NCI-H1930 (cell line): Measurements from ENCODE around the gene CASP6.

ENCODE experiments used
- DNase-seq, 2 experiments: peaks; one replicate each; lab custom pipeline; 2025; lab: John Stamatoyannopoulos, UW

CASP6 gene

DNA sequence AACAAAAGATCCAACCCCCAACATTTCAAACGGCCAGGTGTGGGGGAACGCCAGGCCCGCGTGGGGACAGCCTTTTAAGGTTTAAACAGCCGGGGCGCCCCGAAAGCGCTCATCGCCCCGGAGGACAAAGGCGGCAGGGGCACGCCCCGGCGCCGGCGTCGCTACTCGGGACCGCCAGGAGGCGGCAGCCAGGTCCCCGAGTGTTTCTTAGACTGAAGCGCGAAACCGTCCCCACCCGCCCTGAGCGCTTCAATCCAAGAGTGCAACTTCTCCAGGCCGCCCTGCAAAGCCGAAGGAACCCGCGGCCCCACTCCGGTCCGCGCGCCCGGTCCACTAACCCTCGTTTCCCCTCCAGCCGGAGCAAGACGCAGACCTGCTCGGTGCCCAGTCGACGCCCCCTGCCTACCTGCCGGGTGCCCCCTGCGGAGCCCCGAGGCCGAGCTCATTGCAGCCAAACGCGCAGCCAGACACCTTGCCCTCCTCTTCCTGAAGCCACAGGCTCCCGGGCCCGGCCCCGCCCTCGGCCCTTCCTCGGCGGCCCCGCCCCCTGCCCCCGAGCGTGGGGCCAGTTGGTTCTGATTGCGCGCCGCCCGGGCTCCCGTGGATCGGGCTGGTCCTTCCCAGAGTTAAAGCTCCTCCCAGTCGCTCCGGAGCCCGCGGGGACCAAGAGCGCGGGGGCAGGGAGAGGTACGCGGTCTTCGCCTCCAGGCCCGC lies at the start of gene CASP6:
CASP6 (minus strand) TSS at position 496 of the 714 bp plus-strand sequence; CDS start at position 446, 50 bp downstream.
- peak; percentile 51 to 69 for DNase-seq

GRCh38 chr4:109752525-109752924 lies 49.3 kb upstream of the CASP6 start:
- no peak for DNase-seq

- DNase-seq: no peak
Measured at GRCh38 chr4:109751852-109752251, 48.6 kb upstream of the CASP6 start.

- DNase-seq: no peak
Measured at GRCh38 chr4:109750652-109751244, 47.5 kb upstream of the CASP6 start.

- no peak for DNase-seq
Measured at GRCh38 chr4:109749388-109750082, 46.3 kb upstream of the CASP6 start.

GRCh38 chr4:109748114-109748513 lies 44.9 kb upstream of the CASP6 start:
- DNase-seq: no peak

- no peak for DNase-seq
Measured at GRCh38 chr4:109746728-109747127, 43.5 kb upstream of the CASP6 start.

DNA sequence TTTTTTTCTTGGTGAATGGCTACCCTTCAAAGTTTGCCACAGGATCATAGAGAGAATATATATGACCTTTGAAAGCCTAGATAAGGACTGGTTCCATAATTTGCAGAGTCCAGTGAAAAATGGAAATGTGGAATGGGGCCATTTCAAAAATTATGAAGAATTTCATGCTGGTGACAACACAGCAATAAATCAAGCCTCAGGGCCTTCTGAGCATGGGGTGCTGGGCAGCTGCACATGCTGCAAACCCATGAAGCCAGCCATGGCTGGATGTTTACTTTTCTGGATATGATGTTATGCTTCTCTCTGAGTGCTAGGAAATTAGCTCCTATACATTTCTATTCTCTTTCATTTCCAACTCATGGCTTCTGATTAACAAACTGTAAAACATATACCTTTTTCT lies 42.6 kb upstream of the CASP6 start:
- no peak for DNase-seq

DNA sequence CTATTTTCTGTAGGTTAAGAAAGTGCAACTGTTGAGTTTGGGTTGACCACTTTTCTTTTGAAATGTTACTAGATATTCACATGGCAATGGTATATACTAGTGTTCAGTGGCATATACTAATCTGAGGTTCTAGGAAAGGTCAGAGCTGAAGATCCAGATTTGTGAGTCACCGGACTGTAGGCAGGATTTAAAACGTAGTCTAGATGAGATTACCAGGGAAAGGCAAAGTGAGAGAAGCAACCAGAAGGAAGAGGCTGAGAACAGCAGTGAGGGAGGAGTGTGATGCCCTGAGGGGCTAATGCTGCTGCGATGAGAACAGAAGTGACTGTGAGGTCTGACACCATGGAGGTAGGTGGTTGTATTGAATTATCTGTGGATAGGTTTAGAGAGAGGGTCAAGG lies 36.3 kb upstream of the CASP6 start:
- DNase-seq: no peak

GRCh38 chr4:109738104-109738872 lies 35.0 kb upstream of the CASP6 start:
- no peak for DNase-seq

DNA sequence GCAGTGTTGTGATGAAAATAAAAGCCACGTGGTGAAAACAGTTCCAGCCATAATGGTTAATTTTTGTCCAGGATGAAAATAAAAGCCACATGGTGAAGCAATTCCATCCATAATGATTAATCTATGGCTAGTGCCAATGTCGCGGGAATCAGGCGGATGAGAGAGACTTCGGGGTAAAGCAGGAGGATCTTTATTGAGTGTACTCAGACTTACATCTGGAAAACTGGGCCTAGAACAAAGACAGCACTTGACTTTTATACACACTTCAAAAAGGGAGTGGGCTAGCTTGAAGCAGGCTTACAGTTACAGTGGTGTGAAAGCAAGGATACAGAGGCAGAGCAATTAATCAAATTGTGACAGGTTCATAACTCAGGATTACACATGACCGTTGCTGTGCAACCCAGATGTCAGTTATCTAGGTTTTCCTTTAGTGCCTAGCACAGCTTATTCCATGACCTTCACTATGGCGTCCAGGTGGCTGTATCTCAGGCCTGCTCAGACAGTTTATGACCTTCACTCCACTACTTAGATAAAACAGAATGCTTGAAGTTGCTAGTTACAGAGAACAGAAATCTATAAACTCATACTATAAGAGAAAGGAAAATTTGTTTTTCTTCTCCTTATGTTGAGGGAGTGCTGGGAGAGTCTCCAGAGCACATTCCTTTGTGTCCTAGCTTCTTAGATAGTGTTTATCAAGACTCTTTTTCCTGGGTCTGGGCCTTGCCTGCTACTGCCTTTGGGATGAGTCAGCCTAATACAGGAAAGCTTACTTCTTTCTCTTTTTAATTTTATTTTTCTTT lies 32.5 kb upstream of the CASP6 start:
- no peak for DNase-seq

DNA sequence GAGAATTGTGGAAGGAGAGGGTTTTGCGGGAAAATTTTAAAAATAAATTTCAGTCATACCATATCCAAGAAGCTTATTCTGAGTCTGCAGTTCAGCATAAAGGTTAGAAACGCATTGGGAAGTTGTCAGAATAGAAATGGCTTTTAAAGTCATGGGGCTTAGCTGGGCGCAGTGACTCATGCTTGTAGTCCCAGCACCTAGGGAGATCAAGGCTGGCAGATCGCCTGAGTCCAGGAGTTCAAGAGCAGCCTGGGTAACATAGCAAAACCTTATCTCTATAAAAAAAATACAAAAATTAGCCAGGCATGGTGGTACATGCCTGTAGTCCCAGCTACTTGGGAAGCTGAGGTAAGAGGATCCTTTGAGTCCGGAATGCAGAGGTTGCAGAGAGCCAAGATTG lies 30.5 kb upstream of the CASP6 start:
- no peak for DNase-seq

GRCh38 chr4:109730619-109731545 lies 27.6 kb upstream of the CASP6 start:
- DNase-seq: no peak

GRCh38 chr4:109729718-109730618 lies 26.7 kb upstream of the CASP6 start, which contains the start of gene PLA2G12A:
TSS of gene PLA2G12A (minus strand) at chr4:109730070. CDS start at chr4:109729809, 261 bp downstream.
- DNase-seq: peak; percentile 77

- no peak for DNase-seq
Measured at GRCh38 chr4:109729117-109729717, 26.0 kb upstream of the CASP6 start.

- DNase-seq: no peak
Measured at GRCh38 chr4:109728385-109728784, 25.1 kb upstream of the CASP6 start.

DNA sequence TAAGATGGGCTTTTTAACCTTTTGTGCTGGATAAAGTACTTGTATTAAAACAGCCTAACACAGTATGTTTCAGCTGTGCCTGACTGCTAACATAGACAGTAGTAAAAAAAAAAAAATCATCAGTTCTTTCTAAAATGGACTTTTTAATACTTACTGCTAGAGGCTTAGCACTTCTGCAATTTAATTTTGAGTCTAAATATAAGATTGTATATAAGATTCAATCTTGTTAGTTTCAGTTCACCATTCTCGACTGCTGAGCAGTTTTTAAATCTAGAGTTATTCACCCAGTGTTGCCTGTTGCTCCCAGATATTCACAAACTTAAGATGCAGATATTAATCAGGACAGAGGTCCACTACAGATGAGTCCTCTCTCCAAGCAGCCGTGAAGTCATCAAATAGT lies 19.9 kb upstream of the CASP6 start:
- no peak for DNase-seq

DNA sequence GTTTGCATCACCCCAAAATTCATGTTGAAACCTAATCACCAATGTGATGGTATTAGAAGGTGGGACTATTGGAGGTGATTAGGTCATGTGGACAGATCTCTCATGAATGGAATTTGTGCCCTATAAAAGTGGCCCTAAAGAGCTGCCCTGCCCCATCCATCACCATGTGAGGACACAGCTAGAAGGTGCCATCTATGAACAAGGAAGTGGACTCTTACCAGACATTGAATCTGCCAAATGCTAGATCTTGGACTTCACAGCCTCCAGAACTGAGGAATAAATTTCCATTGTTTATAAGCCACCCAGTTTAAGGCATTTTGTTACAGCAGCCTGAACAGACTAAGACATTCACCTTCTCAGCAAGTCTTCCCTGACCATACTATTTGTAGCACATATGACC lies 19.1 kb upstream of the CASP6 start:
- no peak for DNase-seq

DNA sequence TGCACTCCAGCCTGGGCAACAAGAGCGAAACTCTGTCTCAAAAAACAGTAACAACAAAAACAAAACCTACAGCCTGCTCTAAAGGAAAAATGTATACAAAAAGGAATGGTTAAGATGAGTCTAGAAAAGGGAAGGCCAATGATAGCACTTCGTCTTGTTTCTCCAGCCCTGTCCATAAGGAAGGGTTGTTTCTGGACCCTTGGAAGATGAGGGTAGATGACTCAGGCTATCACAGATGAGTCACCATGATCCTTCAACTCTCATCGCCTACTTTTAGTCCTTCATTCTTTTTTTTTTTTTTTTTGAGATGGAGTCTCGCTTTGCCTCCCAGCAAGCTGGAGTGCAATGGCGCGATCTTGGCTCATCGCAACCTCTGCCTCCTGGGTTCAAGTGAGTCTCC lies 17.8 kb upstream of the CASP6 start:
- DNase-seq: no peak
